ENCODE results near the gene PPP1R2. TPM values are rescaled to one million over a fixed set of nuclear protein-coding genes. Genes with fewer than 3 reads are reported as not detected.

The PPP1R2 gene
- total RNA-seq, 1 donor from 2014 or later = 39.7 TPM

DNA sequence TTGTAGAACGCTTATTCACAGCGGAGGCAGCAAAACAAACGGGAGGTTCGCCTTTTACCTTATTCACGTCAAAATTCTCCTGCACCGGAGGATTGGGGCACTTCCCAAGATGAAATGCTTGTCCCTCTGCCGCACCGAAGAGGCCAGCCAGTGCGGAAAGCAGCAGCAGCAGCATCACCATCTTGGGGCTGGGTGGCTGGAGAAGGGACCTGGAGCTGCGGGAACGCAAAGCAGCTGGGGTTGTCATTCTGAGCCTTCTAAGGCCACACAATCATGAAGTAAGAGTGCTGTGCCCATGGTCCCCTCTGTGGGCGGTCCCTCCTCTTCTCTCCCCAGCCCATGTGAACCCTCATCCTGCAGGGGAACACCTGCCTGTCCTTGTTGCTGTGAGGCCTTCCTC is 36.2 kb upstream of the PPP1R2 start:
- intact Hi-C loops (cut with micrococcal nuclease) = no loop called here
- H3K36me3 ChIP-seq = peaks cover 14% of the 10 kb centered on the region
- no peaks in the 10 kb centered on the region for H3K27me3 ChIP-seq (ENCODE audit: low read depth)
- H3K4me3 ChIP-seq = peak overlapping the region; percentile 57
- H3K4me1 ChIP-seq = peaks cover 25% of the 10 kb centered on the region
- TF ChIP-seq, protein P1, sequence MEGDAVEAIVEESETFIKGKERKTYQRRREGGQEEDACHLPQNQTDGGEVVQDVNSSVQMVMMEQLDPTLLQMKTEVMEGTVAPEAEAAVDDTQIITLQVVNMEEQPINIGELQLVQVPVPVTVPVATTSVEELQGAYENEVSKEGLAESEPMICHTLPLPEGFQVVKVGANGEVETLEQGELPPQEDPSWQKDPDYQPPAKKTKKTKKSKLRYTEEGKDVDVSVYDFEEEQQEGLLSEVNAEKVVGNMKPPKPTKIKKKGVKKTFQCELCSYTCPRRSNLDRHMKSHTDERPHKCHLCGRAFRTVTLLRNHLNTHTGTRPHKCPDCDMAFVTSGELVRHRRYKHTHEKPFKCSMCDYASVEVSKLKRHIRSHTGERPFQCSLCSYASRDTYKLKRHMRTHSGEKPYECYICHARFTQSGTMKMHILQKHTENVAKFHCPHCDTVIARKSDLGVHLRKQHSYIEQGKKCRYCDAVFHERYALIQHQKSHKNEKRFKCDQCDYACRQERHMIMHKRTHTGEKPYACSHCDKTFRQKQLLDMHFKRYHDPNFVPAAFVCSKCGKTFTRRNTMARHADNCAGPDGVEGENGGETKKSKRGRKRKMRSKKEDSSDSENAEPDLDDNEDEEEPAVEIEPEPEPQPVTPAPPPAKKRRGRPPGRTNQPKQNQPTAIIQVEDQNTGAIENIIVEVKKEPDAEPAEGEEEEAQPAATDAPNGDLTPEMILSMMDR (IDR thresholded peaks at IDR 0.05; ENCODE audit: borderline replicate concordance) = no peak
- no peak overlapping the region for H3K27ac ChIP-seq (replicated peaks)
- DNase-seq = no peak
- no peaks in the 10 kb centered on the region for H3K9me3 ChIP-seq (replicated peaks)

DNA sequence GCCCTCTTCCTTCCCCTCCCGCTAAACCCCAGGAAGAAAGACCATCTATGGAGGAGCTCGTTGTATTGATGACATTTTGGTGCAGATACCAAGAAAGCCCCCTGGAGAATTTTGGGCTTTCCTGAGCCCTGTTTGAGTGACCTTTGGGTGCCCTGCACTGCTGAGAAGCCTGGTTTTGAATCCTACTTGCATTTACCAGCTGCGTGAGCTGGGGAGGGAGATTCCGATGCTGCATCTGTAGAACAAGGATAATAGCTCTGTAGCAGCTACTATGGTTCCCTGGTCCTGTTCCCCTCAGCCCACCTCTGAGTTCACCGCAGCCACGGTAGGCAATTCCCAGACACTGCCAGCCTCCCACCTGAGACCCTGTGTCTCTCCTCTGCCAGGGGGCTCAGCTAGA is 35.4 kb upstream of the PPP1R2 start:
- Histone ChIP-seq H3K27ac (replicated peaks) (no peak overlapping the region), H3K27me3 (ENCODE audit: low read depth) (no peaks in the 10 kb centered on the region), H3K4me1 (peaks cover 25% of the 10 kb centered on the region), H3K4me3 (peak overlapping the region; percentile 57), H3K9me3 (replicated peaks) (no peaks in the 10 kb centered on the region), H3K36me3 (peaks cover 14% of the 10 kb centered on the region)
- intact Hi-C loops (cut with micrococcal nuclease) = no loop called here
- TF ChIP-seq, protein P1 (IDR thresholded peaks at IDR 0.05; ENCODE audit: borderline replicate concordance) = no peak
- no peak for DNase-seq

DNA sequence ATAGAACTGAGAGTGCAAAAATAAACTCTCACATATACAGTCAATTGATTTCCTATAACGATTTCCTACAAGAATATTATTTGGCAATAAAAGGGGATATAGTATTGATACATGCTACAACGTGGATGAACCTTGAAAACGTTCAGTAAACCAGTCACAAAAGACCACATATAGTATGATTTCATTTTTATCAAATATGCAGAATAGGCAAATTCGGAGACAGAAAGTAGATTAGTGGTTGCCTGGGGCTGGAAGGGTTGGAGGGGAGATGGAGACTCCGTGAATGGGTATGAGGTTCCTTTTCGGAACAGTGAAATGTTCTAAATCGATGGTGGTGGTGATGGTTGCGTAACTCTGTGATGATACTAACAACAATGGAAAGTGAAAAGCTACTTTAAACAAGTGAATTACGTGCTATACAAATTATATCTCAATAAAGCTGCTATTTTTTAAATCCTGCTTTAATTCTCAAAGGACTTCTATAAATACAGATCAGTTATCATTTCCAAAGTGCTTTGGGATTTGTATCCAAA is 34.6 kb upstream of the PPP1R2 start:
- Histone ChIP-seq H3K36me3 (peaks cover 14% of the 10 kb centered on the region), H3K4me3 (no peak overlapping the region), H3K27ac (replicated peaks) (no peak overlapping the region), H3K27me3 (ENCODE audit: low read depth) (no peaks in the 10 kb centered on the region), H3K4me1 (peaks cover 25% of the 10 kb centered on the region), H3K9me3 (replicated peaks) (no peaks in the 10 kb centered on the region)
- TF ChIP-seq, protein P1 (IDR thresholded peaks at IDR 0.05; ENCODE audit: borderline replicate concordance) = no peak
- no peak for DNase-seq
- intact Hi-C loops (cut with micrococcal nuclease) = no loop called here

DNA sequence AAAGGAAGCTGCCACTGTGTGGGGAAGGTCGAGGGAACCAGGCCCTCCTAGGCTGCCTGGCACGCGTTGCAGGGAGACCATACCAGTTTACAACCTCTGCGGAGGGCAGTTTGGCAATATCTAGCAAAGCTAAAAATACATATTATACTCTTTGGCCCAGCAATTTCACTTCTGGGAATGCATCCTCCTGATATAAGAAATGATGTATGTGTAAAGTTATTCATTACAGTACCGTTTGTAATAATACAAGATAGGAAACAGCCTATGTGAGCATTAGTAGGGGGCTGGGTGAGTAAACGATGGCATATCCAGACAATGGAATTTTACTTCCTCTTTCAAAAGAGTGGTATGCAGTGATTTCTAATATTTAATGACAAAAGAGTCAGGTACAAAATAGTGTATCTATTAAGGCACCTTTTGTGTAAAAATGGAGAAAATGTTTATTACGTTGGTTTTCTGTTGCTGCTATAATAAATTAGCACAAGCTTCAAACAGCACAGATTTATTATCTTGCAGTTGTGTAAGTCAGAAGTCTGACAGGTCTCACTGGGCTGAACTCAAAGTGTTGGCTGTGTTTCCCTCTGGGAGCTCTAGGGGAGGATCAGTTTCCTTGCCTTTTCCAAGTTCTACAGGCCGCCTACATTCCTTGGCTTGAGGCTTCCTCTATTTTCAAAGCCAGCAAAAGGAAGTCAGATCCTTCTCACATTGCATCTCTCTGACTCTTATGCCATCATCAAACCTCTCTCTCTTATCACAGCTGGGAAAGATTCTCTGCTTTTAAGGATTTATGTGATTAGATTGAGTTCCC is 31.6 kb upstream of the PPP1R2 start:
- Histone ChIP-seq H3K36me3 (peaks cover 14% of the 10 kb centered on the region), H3K27ac (replicated peaks) (no peak overlapping the region), H3K4me1 (peaks cover 34% of the 10 kb centered on the region), H3K27me3 (ENCODE audit: low read depth) (no peaks in the 10 kb centered on the region), H3K4me3 (no peak overlapping the region), H3K9me3 (replicated peaks) (no peaks in the 10 kb centered on the region)
- intact Hi-C loops (cut with micrococcal nuclease) = no loop called here
- no peak for DNase-seq
- TF ChIP-seq, protein P1 (IDR thresholded peaks at IDR 0.05; ENCODE audit: borderline replicate concordance) = no peak

DNA sequence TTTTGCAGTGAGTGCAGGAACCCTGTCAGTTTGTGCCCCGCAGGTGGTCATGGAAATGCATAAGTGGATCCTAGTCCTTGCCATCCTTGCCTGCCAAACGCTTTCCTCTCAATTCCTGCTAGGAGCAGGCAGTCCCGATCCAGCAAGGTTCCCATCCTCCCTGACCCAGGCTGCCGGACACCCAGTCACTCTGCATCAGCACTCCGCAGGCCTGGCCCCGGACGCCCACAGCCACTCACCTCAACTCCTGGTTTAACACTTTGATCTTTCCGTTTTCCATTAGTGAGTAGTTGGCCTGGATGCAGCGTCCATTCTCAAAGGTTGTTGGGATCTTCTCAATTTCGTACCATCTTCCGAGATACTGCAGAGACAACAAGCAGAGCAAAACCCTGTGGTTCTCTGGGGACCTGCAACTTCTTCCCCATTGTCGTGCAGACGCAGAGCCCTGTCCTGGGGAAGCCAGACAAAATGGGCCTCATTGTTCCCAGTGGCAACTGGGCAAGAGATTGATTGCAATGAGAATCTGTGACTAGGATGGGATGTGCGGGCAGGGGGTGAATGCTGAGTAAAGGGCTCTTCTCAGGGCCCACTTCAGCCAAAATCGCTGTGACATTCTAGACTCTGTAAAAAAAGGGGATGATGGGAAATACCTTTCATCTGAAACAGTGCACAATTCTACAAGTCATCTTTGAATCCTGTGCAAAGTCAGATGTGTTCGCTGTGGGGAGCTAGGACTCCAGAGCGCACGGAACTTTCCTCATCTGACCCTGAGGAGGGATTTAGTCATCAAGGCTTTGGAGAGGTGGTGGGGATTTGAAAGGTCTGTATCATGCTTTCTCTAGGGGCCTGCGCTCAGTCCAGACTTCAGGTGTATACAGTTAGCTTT is 30.7 kb upstream of the PPP1R2 start:
- Histone ChIP-seq H3K36me3 (peaks cover 14% of the 10 kb centered on the region), H3K4me3 (no peak overlapping the region), H3K27me3 (ENCODE audit: low read depth) (no peaks in the 10 kb centered on the region), H3K4me1 (peaks cover 34% of the 10 kb centered on the region), H3K9me3 (replicated peaks) (no peaks in the 10 kb centered on the region), H3K27ac (replicated peaks) (no peak overlapping the region)
- no peak for DNase-seq
- TF ChIP-seq, protein P1 (IDR thresholded peaks at IDR 0.05; ENCODE audit: borderline replicate concordance) = no peak
- intact Hi-C loops (cut with micrococcal nuclease) = no loop called here
